Chondrocyte (in vitro differentiated cells): ENCODE data around the gene MRPL14. TPM values are rescaled to one million over a fixed set of nuclear protein-coding genes. Genes with fewer than 3 reads are reported as not detected.

ENCODE experiments used
- DNase-seq: peaks from one replicate; pipeline ENCODE4 v3.0.0; 2021; ENCODE audit warnings: mixed read lengths, low spot score
- H3K27ac Mint-ChIP-seq: one replicate; pipeline ENCODE4 v1.8.0; 2021; ENCODE audit warnings: mild to moderate bottlenecking, moderate library complexity, mixed read lengths; ENCODE audit not compliant: unreplicated experiment
- H3K27me3 Mint-ChIP-seq: 2 replicates; pipeline ENCODE4 v1.8.0; 2021; ENCODE audit warnings: low read depth, mixed read lengths
- H3K36me3 Mint-ChIP-seq: 2 replicates; pipeline ENCODE4 v1.8.0; 2021; ENCODE audit warnings: low read depth, mixed read lengths
- H3K4me1 Mint-ChIP-seq: 2 replicates; pipeline ENCODE4 v1.8.0; 2021; ENCODE audit warnings: low read depth, mild to moderate bottlenecking, mixed read lengths
- H3K4me3 Mint-ChIP-seq: one replicate; pipeline ENCODE4 v1.8.0; 2021; ENCODE audit warnings: mild to moderate bottlenecking, moderate library complexity, mixed read lengths; ENCODE audit not compliant: unreplicated experiment
- H3K9me3 Mint-ChIP-seq: 2 replicates; pipeline ENCODE4 v1.8.0; 2021; ENCODE audit warnings: low read depth, mixed read lengths
- CTCF ChIP-seq: fragments of 200-600 bp; sonication (generic); IDR thresholded peaks from 2 replicates; pipeline ENCODE4 v1.5.0; 2021; ENCODE audit warnings: antibody characterized with exemption, mild to moderate bottlenecking, moderate library complexity
- total RNA-seq: library from RNA; stranded (reverse); gene quantifications from 3 replicates; pipeline ENCODE4 v1.2.1, GENCODE V29; 2021

Gene MRPL14
- total RNA-seq, 1 donor from 2014 or later = 35.1 TPM

- H3K9me3 Mint-ChIP-seq = no peaks in the 10 kb centered on the region
- H3K4me3 Mint-ChIP-seq = no peak overlapping the region
- peaks cover 9% of the 10 kb centered on the region for H3K4me1 Mint-ChIP-seq
- no peak for DNase-seq
- peaks cover 13% of the 10 kb centered on the region for H3K36me3 Mint-ChIP-seq
- TF ChIP-seq CTCF = no peak
- H3K27ac Mint-ChIP-seq = no peak overlapping the region
- H3K27me3 Mint-ChIP-seq = no peaks in the 10 kb centered on the region
These were observed 8.0 kb upstream of the MRPL14 start for GRCh38 chr6:44135173-44135758.

- no peaks in the 10 kb centered on the region for H3K9me3 Mint-ChIP-seq
- H3K27ac Mint-ChIP-seq = no peak overlapping the region
- H3K36me3 Mint-ChIP-seq = peaks cover 5% of the 10 kb centered on the region
- no peaks in the 10 kb centered on the region for H3K27me3 Mint-ChIP-seq
- TF ChIP-seq CTCF = no peak
- no peak for DNase-seq
- H3K4me1 Mint-ChIP-seq = peaks cover 9% of the 10 kb centered on the region
- H3K4me3 Mint-ChIP-seq = no peak overlapping the region
These were observed 6.9 kb upstream of the MRPL14 start for GRCh38 chr6:44133981-44134711.

GRCh38 chr6:44133003-44133931 is 6.0 kb upstream of the MRPL14 start:
- H3K36me3 Mint-ChIP-seq = peaks cover 1% of the 10 kb centered on the region
- H3K27ac Mint-ChIP-seq = peak overlapping the region; percentile 51
- TF ChIP-seq CTCF = peak; percentile 22
- no peak for DNase-seq
- no peaks in the 10 kb centered on the region for H3K27me3 Mint-ChIP-seq
- no peaks in the 10 kb centered on the region for H3K9me3 Mint-ChIP-seq
- H3K4me1 Mint-ChIP-seq = peaks cover 15% of the 10 kb centered on the region
- H3K4me3 Mint-ChIP-seq = no peak overlapping the region

GRCh38 chr6:44132476-44132875 is 5.2 kb upstream of the MRPL14 start:
- Mint-ChIP-seq H3K9me3 (no peaks in the 10 kb centered on the region), H3K27me3 (no peaks in the 10 kb centered on the region), H3K4me3 (no peak overlapping the region), H3K27ac (no peak overlapping the region), H3K36me3 (peaks cover 1% of the 10 kb centered on the region), H3K4me1 (peaks cover 17% of the 10 kb centered on the region)
- no peak for DNase-seq
- TF ChIP-seq CTCF = no peak

- H3K27ac Mint-ChIP-seq = no peak overlapping the region
- peaks cover 1% of the 10 kb centered on the region for H3K36me3 Mint-ChIP-seq
- TF ChIP-seq CTCF = no peak
- H3K4me1 Mint-ChIP-seq = peaks cover 17% of the 10 kb centered on the region
- no peaks in the 10 kb centered on the region for H3K27me3 Mint-ChIP-seq
- no peaks in the 10 kb centered on the region for H3K9me3 Mint-ChIP-seq
- H3K4me3 Mint-ChIP-seq = no peak overlapping the region
- DNase-seq = no peak
These were observed 4.6 kb upstream of the MRPL14 start for GRCh38 chr6:44131892-44132291.
